NCI-H146 treated with DMSO at 0.1 percent for 48 hours (cell line): Measurements from ENCODE around the gene DAG1.

Source experiments
- DNase-seq: peaks from one replicate; lab custom pipeline; 2025; ENCODE audit not compliant: unreplicated experiment; lab: John Stamatoyannopoulos, UW

The DAG1 gene

GRCh38 chr3:49512781-49513355, 42.8 kb downstream of the DAG1 start:
- DNase-seq = no peak

GRCh38 chr3:49513494-49514124, 43.5 kb downstream of the DAG1 start:
- DNase-seq = no peak

GRCh38 chr3:49518016-49518415, 47.9 kb downstream of the DAG1 start:
- no peak for DNase-seq

GRCh38 chr3:49518441-49518840, 48.4 kb downstream of the DAG1 start:
- DNase-seq = no peak

GRCh38 chr3:49519296-49519695, 49.2 kb downstream of the DAG1 start:
- DNase-seq = no peak

- no peak for DNase-seq
These were observed 49.9 kb downstream of the DAG1 start for GRCh38 chr3:49519916-49520385.

DNA sequence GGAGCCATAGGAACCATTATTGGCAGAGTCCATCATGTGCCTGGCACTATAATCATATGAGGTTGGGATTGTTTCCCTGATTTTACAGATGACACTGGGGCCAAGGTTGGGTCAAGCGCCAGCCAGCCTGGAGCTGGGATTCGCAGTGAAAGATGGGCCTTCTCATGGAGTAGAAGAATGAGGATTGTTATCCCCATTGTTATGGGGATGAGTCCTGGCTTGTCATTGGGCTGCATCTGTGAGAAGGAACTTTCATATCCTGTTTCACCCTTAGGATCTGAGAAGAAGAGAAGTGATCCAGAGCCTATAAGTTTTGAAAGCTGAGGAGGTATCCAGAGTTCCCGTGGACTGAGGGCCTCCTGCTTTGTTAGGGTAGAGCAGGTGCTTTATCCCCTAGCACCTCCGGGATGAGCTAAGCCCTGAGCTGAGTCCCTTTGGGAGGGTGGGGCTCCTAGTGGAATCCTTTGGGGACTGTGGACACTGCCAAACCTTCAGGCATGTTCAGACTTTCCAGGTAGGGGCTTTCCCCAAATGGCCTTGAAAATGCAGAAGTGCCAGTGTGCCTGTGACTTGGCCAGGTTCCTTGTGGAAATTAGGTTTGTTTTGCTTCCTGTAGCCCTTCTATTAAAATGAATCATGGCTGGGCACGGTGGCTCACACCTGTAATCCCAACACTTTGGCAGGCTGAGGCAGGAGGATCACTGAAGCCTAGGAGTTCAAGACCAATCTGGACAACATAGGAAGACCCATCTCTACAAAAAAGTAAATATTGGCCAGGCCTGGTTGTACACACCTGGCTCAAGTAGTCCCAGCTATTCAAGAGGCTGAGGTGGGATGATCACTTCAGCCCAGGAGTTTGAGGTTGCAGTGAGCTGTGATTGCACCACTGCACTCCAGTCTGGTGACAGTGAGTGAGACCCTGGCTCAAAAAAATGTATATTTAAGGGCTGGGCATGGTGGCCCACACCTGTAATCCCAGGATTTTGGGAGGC, 54.0 kb downstream of the DAG1 start:
- no peak for DNase-seq

DNA sequence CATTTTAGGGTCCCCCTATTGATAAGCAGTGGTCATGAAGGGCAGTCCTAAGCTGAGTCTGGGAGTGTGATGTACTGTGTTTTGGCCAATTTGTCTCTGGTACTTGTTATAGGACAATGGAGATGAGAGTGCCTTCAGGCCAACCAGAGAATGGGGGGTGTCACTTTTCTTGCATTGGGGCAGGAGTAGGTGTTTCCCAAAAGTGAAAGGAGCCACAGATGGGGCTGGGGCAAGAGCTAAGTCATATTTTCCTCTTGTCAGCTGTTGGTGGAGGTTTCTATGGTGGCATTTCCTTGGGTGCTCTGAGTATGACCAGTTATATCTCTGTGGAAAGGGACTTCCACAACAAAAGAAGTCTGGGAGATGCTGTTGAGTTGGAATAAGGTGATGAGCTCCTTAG, 59.5 kb downstream of the DAG1 start:
- DNase-seq = no peak

DNA sequence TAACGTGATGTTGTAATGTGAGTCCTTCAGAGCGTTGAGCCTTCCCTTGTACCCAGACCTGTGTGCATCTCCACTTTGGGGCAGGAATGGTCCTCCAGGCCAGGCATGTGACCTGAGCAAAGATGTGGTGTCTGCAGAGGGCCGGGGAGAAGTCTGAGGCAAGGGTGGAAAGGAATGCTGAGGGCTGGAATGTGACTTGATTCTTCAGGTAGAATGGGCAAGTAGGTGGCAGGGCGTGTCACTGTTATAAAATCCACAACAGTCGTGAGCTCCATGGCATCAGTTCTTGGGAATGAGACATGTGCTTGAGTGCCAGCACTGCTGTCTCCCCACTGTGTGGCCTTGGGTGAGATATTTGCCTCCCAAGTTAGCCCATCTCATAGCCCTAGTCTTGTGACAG, 60.2 kb downstream of the DAG1 start:
- DNase-seq = no peak

- DNase-seq = no peak
These were observed 60.6 kb downstream of the DAG1 start for GRCh38 chr3:49530701-49531100.

DNA sequence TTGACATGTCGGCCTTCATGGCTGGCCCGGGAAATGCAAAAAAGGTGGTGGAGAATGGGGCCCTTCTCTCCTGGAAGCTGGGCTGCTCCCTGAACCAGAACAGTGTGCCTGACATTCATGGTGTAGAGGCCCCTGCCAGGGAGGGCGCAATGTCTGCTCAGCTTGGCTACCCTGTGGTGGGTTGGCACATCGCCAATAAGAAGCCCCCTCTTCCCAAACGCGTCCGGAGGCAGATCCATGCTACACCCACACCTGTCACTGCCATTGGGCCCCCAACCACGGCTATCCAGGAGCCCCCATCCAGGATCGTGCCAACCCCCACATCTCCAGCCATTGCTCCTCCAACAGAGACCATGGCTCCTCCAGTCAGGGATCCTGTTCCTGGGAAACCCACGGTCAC, 61.2 kb downstream of the DAG1 start:
- no peak for DNase-seq

DNA sequence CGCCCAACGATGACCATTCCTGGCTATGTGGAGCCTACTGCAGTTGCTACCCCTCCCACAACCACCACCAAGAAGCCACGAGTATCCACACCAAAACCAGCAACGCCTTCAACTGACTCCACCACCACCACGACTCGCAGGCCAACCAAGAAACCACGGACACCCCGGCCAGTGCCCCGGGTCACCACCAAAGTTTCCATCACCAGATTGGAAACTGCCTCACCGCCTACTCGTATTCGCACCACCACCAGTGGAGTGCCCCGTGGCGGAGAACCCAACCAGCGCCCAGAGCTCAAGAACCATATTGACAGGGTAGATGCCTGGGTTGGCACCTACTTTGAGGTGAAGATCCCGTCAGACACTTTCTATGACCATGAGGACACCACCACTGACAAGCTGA, 61.6 kb downstream of the DAG1 start:
- DNase-seq = no peak

DNA sequence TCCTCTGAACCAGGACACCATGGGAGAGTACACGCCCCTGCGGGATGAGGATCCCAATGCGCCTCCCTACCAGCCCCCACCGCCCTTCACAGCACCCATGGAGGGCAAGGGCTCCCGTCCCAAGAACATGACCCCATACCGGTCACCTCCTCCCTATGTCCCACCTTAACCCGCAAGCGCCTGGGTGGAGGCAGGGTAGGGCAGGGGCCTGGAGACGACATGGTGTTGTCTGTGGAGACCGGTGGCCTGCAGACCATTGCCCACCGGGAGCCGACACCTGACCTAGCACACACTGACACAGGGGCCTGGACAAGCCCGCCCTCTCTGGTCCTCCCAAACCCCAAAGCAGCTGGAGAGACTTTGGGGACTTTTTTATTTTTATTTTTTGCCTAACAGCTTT, 63.0 kb downstream of the DAG1 start:
- no peak for DNase-seq

DNA sequence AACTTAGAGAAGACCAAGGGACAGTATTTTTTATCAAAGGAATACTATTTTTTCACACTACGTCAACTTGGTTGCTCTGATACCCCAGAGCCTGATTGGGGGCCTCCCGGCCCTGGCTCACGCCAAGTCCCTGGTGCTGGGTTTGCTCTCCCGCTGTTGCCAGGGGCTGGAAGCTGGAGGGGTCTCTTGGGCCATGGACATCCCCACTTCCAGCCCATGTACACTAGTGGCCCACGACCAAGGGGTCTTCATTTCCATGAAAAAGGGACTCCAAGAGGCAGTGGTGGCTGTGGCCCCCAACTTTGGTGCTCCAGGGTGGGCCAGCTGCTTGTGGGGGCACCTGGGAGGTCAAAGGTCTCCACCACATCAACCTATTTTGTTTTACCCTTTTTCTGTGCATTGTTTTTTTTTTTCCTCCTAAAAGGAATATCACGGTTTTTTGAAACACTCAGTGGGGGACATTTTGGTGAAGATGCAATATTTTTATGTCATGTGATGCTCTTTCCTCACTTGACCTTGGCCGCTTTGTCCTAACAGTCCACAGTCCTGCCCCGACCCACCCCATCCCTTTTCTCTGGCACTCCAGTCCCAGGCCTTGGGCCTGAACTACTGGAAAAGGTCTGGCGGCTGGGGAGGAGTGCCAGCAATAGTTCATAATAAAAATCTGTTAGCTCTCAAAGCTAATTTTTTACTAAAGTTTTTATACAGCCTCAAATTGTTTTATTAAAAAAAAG, 63.9 kb downstream of the DAG1 start:
- DNase-seq = no peak

GRCh38 chr3:49534581-49535441, 64.7 kb downstream of the DAG1 start:
- DNase-seq = peak; percentile 92

DNA sequence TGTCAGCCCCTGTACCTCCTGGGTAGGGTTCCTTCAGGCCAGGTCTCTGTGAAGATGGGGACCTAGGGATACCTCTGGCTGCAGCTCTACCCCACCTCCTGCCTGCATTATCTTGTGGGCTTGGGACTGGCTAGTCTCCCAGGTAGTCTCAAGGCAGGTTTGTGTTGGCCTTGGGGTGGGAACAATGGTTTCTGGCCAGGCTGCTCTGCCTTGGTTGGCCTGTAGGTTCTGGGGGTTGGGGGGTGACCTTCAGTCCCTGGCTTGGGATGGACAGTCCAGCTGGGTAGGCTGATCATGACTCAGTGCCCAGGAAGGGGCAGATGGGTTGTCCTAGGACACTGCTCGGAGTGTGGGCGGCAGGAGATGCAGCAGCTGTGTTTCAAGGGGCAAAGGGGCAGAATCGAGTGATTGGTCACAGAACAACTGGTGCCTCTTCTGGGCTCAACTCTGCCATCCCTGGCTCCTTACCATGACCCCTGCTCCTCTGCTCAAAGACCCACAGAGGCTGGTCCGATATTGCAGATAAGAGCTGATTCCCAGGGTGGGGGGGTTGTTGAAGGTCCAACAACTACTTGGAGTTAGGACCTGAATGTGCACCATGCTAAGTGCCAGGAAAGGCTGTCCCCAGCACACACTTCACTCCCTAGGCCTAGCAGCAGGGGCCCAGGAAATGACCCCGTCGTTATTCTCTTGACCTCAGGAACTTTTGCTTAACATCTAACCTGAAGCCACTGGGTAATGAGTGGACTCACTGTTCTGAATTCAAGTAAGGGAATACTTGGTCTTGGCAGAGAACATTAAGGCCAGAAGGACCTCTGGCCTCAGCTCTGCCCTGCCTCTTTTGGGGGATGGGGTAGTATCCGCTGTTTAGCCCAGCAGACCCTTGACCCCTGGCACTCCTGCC, 66.2 kb downstream of the DAG1 start:
- DNase-seq = no peak

DNA sequence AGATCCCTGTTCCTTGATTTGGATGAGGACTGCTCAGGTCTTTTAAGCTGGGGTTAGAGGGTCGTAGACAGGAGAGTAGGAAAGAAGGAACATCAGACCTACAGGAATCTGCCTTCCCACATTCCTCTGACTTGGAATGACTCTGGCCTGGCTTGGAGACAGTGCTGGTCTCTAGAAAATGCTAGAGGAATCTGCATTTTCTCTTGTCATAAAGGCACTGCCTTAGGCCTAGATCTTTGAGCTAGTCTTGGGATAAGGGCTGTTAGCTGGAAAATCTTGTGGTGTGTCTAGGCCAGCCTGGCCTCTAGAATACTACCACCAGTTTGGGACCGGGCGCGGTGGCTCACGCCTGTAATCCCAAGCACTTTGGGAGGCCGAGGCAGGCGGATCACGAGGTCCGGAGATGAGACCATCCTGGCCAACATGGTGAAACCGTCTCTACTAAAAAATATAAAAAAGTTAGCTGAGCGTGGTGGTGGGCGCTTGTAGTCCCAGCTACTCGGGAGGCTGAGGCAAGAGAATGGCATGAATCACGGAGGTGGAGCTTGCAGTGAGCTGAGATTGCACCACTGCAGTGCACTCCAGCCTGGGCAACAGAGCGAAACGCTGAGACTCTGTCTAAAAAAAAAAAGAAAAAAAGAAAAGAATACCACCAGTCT, 66.9 kb downstream of the DAG1 start:
- no peak for DNase-seq

DNA sequence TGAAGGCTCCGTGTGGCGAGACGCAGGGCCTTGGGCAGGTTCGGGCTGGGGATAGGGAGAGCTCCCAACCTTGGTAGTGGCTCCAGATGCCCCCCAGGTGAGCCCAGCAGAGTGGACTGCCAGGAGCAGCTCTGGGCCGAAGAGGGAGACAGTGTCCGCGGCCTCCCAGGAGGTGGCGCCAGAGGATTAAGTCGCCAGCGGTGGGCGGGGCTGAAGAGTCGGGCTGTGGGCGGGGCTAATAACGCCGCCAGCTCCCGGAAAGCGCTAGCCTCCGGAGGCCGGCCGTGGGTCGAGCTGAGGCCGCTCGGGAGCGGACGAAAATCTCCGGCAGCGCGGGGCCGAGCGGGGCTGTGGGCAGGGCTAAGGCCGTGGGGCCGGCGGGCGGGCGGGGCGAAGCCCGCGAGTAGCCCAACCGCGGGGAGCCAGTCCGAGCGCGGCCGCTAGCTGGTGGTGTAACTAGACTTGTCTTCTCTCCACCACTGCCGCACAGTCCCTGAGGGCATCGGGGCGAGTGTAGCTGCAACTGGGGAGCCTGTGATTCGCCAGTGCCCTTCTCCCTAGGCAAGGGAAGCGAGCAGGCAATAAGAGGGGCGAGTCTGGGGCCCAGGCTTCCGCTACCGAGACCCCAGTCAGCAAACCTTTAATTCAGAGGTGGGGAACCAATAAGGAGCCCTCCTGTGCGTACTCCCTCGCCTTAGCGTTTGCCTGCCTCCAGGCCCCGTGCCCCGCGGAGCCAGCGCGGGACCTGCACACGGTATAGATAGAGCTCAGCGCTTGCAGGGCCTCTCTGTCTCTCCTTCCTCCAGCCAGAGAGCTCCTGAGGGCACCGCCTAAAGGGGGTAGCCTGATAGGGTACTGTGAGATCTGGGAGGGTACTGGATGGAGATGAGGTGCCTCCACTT, 69.8 kb downstream of the DAG1 start:
- DNase-seq = peak; percentile 91
